ENCODE results near the gene AAMP.
"Not testable (repeated sequence)": the region's sequence is repeated elsewhere in the genome, so short reads cannot be mapped to it uniquely, and the experiment has no call there.

Gene AAMP

DNA sequence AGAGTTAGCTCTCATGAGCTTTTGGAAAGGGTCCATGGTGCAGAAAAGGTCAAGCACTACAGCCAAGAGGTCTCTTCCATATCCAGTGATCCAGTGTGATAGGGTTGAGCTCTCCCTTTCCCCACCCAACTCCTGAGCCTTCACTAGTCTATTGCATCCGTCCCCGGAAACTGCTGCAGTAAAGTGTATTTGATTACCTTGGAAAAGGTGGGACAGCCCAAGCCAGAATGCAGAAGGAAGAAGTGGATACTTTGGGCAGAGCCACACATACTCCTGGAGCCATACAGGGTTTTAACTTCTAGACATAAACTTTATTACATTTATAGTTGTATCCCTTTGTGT is 3.9 kb upstream of the AAMP start:
- Histone ChIP-seq H3K4me3 (no peak overlapping the region), H3K27ac (peak overlapping the region in 1 of 2 donors; percentile 56)
- TF ChIP-seq, protein P1, sequence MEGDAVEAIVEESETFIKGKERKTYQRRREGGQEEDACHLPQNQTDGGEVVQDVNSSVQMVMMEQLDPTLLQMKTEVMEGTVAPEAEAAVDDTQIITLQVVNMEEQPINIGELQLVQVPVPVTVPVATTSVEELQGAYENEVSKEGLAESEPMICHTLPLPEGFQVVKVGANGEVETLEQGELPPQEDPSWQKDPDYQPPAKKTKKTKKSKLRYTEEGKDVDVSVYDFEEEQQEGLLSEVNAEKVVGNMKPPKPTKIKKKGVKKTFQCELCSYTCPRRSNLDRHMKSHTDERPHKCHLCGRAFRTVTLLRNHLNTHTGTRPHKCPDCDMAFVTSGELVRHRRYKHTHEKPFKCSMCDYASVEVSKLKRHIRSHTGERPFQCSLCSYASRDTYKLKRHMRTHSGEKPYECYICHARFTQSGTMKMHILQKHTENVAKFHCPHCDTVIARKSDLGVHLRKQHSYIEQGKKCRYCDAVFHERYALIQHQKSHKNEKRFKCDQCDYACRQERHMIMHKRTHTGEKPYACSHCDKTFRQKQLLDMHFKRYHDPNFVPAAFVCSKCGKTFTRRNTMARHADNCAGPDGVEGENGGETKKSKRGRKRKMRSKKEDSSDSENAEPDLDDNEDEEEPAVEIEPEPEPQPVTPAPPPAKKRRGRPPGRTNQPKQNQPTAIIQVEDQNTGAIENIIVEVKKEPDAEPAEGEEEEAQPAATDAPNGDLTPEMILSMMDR (IDR thresholded peaks at IDR 0.05) = no peak
- no peak for DNase-seq (ENCODE audit: low spot score)

DNA sequence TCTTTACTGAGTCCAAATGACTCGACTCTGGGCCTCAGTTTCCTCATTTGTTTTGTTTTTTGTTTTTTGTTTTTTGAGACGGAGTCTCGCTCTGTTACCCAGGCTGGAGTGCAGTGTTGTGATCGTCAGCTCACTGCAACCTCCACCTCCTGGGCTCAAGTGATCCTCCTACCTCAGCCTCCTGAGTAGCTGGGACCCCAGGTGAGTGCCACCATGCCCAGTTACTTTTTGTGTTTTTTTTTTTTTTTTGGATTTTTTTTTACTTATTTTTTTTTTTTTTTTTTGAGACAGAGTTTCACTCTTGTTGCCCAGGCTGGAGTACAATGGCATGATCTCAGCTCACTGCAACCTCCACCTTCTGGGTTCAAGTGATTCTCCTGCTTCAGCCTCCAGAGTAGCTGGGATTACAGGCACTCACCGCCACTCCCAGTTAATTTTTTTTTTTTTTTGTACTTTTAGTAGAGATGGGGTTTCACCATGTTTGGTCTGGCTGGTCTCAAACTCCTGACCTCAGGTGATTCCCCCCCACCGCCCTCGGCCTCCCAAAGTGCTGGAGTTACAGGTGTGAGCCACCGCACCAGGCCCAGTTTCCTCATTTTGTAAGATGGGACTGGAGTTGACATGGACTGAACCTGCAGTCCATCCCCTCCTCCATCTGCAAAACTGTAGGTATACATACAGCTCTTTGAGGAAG is 3.4 kb upstream of the AAMP start:
- H3K27ac ChIP-seq = peak overlapping the region; percentile 21 to 82
- not testable (repeated sequence) for DNase-seq (ENCODE audit: low spot score)

DNA sequence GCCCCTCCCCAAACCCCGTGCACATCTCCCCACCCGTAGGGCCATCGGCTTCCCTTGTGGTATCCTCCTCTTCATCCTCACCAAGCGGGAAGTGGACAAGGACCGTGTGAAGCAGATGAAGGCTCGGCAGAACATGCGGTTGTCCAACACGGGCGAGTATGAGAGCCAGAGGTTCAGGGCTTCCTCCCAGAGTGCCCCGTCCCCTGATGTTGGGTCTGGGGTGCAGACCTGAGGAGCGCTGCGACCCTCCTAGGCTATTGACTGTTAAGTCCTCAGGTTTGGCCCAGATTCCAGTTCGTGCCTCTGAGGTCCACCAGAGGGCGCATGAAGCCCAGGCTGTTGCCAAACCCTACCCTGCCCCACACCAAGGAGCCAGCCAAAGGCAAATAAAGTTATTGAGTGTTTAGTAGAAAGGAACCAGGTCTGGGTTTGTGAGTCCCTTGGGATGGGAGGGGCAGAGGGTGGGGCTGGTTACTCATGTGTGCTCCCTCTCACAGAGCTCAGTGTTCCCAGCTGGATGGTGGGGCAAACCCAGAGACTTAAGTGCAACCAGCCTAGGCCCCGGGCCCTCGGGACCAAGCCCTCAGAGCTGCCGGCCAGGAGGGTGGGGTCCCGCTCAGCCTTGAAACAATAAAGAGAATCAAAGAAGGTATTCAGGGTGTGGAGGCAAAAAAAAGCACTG is 2.7 kb upstream of the AAMP start:
- Histone ChIP-seq H3K27ac (peak overlapping the region; percentile 61 to 82), H3K4me3 (peak overlapping the region; percentile 47)
- DNase-seq (ENCODE audit: low spot score) = peak; percentile 97
- TF ChIP-seq, protein P1 (IDR thresholded peaks at IDR 0.05) = peak; percentile 85

More for the DNA sequence above, 3.4 kb upstream of the AAMP start:
- H3K4me3 ChIP-seq = not testable (repeated sequence)

DNA sequence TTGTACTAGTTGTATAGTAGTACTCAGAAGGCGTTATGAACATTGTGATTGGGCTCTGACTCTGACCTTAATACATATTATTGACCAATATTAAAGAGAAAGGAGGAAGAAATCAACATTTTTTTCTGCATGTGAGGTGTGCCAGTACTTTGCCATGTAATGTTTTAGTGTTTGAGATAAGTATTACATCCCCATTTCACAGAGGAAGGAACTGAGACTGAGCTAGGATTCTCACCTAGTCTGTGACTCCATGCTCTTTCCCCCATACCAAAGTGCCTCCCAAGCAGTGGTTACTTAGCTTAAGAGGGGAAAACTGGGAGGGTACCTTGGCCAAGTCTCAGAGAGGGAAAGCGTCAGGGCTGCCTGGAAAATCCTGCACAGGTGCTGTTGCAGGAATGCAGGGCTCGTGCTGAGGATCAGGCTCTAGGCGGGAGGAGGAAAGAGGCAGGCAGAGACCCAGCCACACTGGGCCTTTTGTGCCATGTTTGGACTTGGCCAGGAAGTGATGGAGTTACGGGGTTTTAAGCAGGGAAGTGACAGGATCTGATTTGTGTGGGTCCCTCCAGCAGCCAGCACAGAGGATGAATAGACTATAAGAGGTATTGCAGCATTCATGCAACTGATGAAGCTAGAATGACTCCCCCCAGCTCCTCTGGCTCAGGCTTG is 2.1 kb upstream of the AAMP start:
- TF ChIP-seq, protein P1 (IDR thresholded peaks at IDR 0.05) = no peak
- Histone ChIP-seq H3K27ac (peak overlapping the region; percentile 61 to 82), H3K4me3 (peak overlapping the region; percentile 84)
- no peak for DNase-seq (ENCODE audit: low spot score)

DNA sequence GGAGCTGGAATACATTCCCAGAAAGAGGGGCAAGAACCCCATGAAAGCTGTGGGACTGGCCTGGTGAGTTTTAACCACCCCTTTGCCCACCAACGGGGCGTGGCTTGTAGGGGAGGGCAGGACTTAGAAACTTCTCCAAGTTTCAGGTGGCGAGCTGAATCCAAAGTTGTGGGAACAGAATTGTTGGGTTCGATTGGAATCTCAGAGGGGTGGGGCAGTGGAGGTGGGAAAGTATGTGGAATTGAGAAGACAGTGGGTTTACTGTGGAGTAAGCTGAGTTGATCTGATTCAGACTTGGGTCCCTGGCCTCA is 1.5 kb upstream of the AAMP start:
- TF ChIP-seq, protein P1 (IDR thresholded peaks at IDR 0.05) = no peak
- peak overlapping the region; percentile 39 to 82 for H3K27ac ChIP-seq
- peak overlapping the region; percentile 84 for H3K4me3 ChIP-seq
- no peak for DNase-seq (ENCODE audit: low spot score)

DNA sequence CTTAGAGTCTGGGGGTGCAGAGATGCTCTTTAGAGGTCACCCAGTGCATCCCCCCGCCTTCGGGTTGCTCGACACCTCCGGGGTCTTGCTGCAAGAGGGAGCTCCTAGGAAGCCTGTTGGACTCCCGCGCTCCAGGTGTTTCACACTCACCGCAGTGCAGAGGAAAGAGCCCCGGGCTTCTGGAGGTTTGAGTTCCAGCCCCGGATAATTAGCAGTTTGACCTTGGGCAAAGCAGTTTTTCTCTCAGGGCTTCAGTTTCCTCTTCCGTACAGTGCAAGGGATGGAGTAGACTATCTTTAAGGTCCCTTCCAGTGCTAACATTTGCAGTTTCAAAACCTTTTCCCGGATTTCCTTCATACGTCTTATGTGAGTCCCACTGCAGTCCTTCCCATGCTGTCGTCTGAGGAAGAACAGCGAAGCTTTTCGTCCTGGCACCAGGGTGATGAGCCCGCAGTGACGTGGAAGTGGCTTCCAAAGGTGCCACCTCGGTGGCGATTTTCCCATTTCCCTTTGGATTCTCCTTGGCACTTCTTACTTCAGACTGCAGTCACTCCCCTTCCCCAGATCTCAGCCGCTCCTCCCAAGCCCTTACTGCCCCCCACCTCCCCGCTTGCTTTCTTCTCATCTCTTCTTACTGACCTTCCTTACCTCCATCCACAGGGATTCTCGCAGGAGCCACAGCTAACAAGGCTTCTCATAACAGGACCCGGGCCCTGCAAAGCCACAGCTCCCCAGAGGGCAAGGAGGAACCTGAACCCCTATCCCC is 967 bp upstream of the AAMP start:
- H3K4me3 ChIP-seq = peak overlapping the region; percentile 84
- TF ChIP-seq, protein P1 (IDR thresholded peaks at IDR 0.05) = no peak
- DNase-seq (ENCODE audit: low spot score) = no peak
- peak overlapping the region; percentile 39 to 82 for H3K27ac ChIP-seq

DNA sequence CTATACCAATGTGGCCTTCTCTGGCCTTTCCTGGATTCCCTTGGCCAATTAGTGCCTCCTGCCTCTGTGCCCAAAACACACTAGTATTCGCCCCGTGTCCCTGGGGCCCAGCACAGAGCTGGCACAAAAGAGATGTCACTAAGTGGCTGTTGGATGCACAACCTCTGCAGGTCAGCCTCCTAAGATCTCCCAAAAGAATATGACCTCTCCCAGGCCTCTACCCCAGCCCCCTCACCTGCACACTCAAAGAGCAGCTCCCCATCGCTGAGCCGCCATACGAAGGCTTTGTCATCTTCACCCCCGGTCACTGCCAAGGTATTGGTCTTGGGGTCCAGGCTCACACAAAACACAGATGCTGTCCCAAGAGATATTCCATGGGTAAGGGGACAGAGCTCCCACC is 2.7 kb downstream of the AAMP start:
- H3K27ac ChIP-seq = no peak overlapping the region
- TF ChIP-seq, protein P1 (IDR thresholded peaks at IDR 0.05) = no peak
- no peak overlapping the region for H3K4me3 ChIP-seq
- no peak for DNase-seq (ENCODE audit: low spot score)
